SK-N-SH treated with all-trans-retinoic acid at 6 μM for 48 hours (cell line): ENCODE data around the gene RENBP.

Source experiments
- ATAC-seq: fragments of 200-7000 bp; cut with Tn5 transposase; 3 replicates; pipeline ENCODE4 v1.9.1; 2020; ENCODE audit warnings: mild to moderate bottlenecking, moderate library complexity
- ARNTL ChIP-seq: fragments of 450-650 bp; formaldehyde crosslinking; IDR thresholded peaks from 2 replicates; pipeline ENCODE4 v1.5.0; 2020; ENCODE audit warnings: low read depth, mild to moderate bottlenecking, moderate library complexity, borderline replicate concordance
- BACH2 ChIP-seq: fragments of 250-450 bp; sonication (Bioruptor Pico); IDR thresholded peaks from 2 replicates; pipeline ENCODE4 v1.9.0; 2021; ENCODE audit warnings: mild to moderate bottlenecking, borderline replicate concordance
- CSDC2 ChIP-seq: fragments of 250-450 bp; sonication (Bioruptor Pico); IDR thresholded peaks from 2 replicates; pipeline ENCODE4 v1.5.0; 2020; ENCODE audit warnings: mild to moderate bottlenecking, moderate library complexity
- ESRRG ChIP-seq: fragments of 250-450 bp; sonication (Bioruptor Pico); IDR thresholded peaks from 2 replicates; pipeline ENCODE4 v1.6.1; 2021; ENCODE audit warnings: mild to moderate bottlenecking
- GLIS3 ChIP-seq: fragments of 250-450 bp; sonication (Bioruptor Pico); IDR thresholded peaks from 2 replicates; pipeline ENCODE4 v1.5.0; 2020; ENCODE audit warnings: mild to moderate bottlenecking, moderate library complexity
- ISL1 ChIP-seq: fragments of 250-450 bp; sonication (Bioruptor Pico); IDR thresholded peaks from 2 replicates; pipeline ENCODE4 v2.1.2; 2022; ENCODE audit warnings: mild to moderate bottlenecking, moderate library complexity
- OSR1 ChIP-seq: fragments of 250-450 bp; sonication (Bioruptor Pico); IDR thresholded peaks from 2 replicates; pipeline ENCODE4 v1.8.0; 2022; ENCODE audit warnings: moderate library complexity, mild to moderate bottlenecking, inconsistent platforms
- PPARA ChIP-seq: fragments of 250-450 bp; sonication (Bioruptor Pico); IDR thresholded peaks from 2 replicates; pipeline ENCODE4 v1.5.0; 2020; ENCODE audit warnings: mild to moderate bottlenecking, borderline replicate concordance
- RARB ChIP-seq: fragments of 250-450 bp; sonication (Bioruptor Pico); IDR thresholded peaks from 2 replicates; pipeline ENCODE4 v1.8.0; 2021; ENCODE audit warnings: mild to moderate bottlenecking, moderate library complexity
- SNAI2 ChIP-seq: fragments of 250-450 bp; sonication (Bioruptor Pico); IDR thresholded peaks from 2 replicates; pipeline ENCODE4 v1.5.0; 2020; ENCODE audit warnings: mild to moderate bottlenecking, moderate library complexity
- TCF4 ChIP-seq: fragments of 250-450 bp; sonication (Bioruptor Pico); IDR thresholded peaks from 2 replicates; pipeline ENCODE4 v1.8.0; 2021; ENCODE audit warnings: mild to moderate bottlenecking, moderate library complexity, borderline replicate concordance
- TOX ChIP-seq: fragments of 250-450 bp; sonication (Bioruptor Pico); IDR thresholded peaks from 2 replicates; pipeline ENCODE4 v1.8.0; 2021; ENCODE audit warnings: mild to moderate bottlenecking, moderate library complexity, borderline replicate concordance
- ZC3H10 ChIP-seq: fragments of 250-450 bp; sonication (Bioruptor Pico); IDR thresholded peaks from 2 replicates; pipeline ENCODE4 v1.5.1; 2021; ENCODE audit warnings: mild to moderate bottlenecking, moderate library complexity
- ZFP3 ChIP-seq: fragments of 250-450 bp; sonication (Bioruptor Pico); IDR thresholded peaks from 2 replicates; pipeline ENCODE4 v1.5.0; 2020; ENCODE audit warnings: mild to moderate bottlenecking, moderate library complexity
- ZNF565 ChIP-seq: fragments of 450-650 bp; formaldehyde crosslinking; conservative IDR thresholded peaks from 2 replicates; pipeline ENCODE4 v1.5.0; 2020; ENCODE audit warnings: low read depth, mild to moderate bottlenecking, moderate library complexity
- ZNF70 ChIP-seq: fragments of 450-650 bp; formaldehyde crosslinking; IDR thresholded peaks from 2 replicates; pipeline ENCODE4 v1.5.0; 2020; ENCODE audit warnings: mild to moderate bottlenecking, moderate library complexity
- ZNF8 ChIP-seq: fragments of 450-650 bp; formaldehyde crosslinking; IDR thresholded peaks from 2 replicates; pipeline ENCODE4 v1.5.0; 2020; ENCODE audit warnings: mild to moderate bottlenecking, moderate library complexity
- TF ChIP-seq, protein P1 (sequence below): fragments of 250-450 bp; sonication (Bioruptor Pico); IDR thresholded peaks from 2 replicates; pipeline ENCODE4 v1.8.0; 2021; ENCODE audit warnings: low read depth, mild to moderate bottlenecking, moderate library complexity, borderline replicate concordance
- TF ChIP-seq, protein P2 (sequence below): fragments of 250-450 bp; sonication (Bioruptor Pico); IDR thresholded peaks from 2 replicates; pipeline ENCODE4 v1.5.0; 2020; ENCODE audit warnings: mild to moderate bottlenecking, moderate library complexity
- TF ChIP-seq, protein P3 (sequence below): fragments of 250-450 bp; sonication (Bioruptor Pico); IDR thresholded peaks from 2 replicates; pipeline ENCODE4 v1.5.1; 2020; ENCODE audit warnings: low read depth, mild to moderate bottlenecking, moderate library complexity
- TF ChIP-seq, protein P4 (sequence below): fragments of 250-450 bp; sonication (Bioruptor Pico); IDR thresholded peaks from 2 replicates; pipeline ENCODE4 v1.5.1; 2021; ENCODE audit warnings: mild to moderate bottlenecking, moderate library complexity
- TF ChIP-seq, protein P5 (sequence below): fragments of 250-450 bp; sonication (Bioruptor Pico); IDR thresholded peaks from 2 replicates; pipeline ENCODE4 v1.8.0; 2020; ENCODE audit warnings: mild to moderate bottlenecking, moderate library complexity, borderline replicate concordance

The RENBP gene

DNA sequence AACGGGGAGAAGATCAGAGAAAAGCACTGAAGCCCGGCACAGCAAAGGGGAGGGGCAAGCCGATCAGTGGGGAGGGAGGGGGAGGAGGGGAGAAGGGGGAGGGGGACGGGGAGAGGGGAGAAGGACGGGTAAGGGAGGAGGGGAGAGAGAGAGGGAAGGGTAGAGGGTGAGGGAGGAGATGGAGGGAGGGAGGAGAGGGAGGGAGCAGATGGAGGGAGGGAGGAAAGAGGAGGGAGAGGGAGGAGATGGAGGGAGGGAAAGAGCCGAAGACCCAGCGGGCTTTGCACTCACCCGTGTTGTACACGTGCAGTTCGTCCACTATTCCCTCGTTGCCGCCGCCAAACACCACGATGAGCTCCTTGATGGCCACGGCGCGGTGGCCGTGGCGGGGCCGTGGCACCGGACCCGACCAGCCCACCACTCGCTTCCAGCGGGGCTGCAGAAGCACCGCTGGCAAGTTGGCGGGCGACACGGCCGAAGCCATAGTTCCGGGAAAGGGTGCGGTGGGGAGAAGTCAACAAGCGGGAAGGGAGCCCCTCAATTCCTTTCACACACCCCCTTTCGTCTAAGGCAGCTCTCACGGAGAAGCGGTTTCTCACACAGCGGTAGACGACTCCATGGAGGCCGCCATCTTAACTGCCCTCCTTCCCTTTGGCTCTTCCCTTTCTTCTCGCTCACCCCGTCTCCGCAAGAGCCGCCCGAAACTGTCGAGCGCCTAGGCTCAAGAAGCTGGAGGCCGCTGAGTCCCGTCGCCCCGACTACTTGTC is 26.1 kb upstream of the RENBP start:
- peak; percentile 46 for ATAC-seq
- TF ChIP-seq RARB (CRISPR knock-in tag) (no peak), ZNF8 (CRISPR knock-in tag) (no peak), PPARA (CRISPR knock-in tag) (no peak), ISL1 (CRISPR knock-in tag) (no peak), ZNF70 (no peak), ARNTL (CRISPR knock-in tag) (no peak), ZNF565 (CRISPR knock-in tag) (no peak), ZC3H10 (no peak), TOX (CRISPR knock-in tag) (no peak), ZFP3 (no peak), TCF4 (CRISPR knock-in tag) (no peak), GLIS3 (no peak), BACH2 (no peak)
- TF ChIP-seq, protein P1, sequence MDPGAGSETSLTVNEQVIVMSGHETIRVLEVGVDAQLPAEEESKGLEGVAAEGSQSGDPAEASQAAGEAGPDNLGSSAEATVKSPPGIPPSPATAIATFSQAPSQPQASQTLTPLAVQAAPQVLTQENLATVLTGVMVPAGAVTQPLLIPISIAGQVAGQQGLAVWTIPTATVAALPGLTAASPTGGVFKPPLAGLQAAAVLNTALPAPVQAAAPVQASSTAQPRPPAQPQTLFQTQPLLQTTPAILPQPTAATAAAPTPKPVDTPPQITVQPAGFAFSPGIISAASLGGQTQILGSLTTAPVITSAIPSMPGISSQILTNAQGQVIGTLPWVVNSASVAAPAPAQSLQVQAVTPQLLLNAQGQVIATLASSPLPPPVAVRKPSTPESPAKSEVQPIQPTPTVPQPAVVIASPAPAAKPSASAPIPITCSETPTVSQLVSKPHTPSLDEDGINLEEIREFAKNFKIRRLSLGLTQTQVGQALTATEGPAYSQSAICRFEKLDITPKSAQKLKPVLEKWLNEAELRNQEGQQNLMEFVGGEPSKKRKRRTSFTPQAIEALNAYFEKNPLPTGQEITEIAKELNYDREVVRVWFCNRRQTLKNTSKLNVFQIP, result no peak
- TF ChIP-seq, protein P2, sequence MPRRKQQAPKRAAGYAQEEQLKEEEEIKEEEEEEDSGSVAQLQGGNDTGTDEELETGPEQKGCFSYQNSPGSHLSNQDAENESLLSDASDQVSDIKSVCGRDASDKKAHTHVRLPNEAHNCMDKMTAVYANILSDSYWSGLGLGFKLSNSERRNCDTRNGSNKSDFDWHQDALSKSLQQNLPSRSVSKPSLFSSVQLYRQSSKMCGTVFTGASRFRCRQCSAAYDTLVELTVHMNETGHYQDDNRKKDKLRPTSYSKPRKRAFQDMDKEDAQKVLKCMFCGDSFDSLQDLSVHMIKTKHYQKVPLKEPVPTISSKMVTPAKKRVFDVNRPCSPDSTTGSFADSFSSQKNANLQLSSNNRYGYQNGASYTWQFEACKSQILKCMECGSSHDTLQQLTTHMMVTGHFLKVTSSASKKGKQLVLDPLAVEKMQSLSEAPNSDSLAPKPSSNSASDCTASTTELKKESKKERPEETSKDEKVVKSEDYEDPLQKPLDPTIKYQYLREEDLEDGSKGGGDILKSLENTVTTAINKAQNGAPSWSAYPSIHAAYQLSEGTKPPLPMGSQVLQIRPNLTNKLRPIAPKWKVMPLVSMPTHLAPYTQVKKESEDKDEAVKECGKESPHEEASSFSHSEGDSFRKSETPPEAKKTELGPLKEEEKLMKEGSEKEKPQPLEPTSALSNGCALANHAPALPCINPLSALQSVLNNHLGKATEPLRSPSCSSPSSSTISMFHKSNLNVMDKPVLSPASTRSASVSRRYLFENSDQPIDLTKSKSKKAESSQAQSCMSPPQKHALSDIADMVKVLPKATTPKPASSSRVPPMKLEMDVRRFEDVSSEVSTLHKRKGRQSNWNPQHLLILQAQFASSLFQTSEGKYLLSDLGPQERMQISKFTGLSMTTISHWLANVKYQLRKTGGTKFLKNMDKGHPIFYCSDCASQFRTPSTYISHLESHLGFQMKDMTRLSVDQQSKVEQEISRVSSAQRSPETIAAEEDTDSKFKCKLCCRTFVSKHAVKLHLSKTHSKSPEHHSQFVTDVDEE (CRISPR knock-in tag), result no peak
- TF ChIP-seq, protein P3, sequence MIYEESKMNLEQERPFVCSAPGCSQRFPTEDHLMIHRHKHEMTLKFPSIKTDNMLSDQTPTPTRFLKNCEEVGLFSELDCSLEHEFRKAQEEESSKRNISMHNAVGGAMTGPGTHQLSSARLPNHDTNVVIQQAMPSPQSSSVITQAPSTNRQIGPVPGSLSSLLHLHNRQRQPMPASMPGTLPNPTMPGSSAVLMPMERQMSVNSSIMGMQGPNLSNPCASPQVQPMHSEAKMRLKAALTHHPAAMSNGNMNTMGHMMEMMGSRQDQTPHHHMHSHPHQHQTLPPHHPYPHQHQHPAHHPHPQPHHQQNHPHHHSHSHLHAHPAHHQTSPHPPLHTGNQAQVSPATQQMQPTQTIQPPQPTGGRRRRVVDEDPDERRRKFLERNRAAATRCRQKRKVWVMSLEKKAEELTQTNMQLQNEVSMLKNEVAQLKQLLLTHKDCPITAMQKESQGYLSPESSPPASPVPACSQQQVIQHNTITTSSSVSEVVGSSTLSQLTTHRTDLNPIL, result no peak

DNA sequence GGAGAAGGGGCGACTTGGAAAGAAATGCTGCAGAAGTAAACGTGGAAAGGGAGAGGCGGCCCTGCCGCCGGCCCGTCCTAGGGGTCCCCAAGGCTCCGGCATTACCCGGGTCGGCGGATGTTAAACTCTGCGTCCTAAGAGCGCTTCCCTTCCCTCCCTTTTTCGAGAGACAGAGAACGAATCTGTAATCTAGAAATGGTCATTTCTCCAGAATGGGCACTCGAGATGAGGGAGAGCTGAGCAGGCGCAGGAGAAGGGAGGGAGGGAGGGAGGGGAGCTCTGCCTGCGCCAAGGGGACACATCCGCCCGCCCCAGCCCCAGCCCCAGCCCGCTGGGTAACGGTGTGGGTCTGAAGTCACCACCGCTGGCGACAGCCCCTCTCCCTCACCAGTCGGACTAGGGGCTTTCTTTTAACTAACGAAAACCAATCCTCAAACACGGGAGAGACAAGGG is 25.5 kb upstream of the RENBP start:
- peak; percentile 3; the same call in 1 of the 3 replicates for ATAC-seq
- TF ChIP-seq CSDC2 (no peak), ZFP3 (no peak), OSR1 (no peak), BACH2 (no peak), ZC3H10 (no peak), PPARA (CRISPR knock-in tag) (no peak), ZNF565 (CRISPR knock-in tag) (no peak), TCF4 (CRISPR knock-in tag) (no peak), ZNF70 (no peak), ARNTL (CRISPR knock-in tag) (no peak), RARB (CRISPR knock-in tag) (no peak), SNAI2 (CRISPR knock-in tag) (no peak), ISL1 (CRISPR knock-in tag) (no peak), ESRRG (CRISPR knock-in tag) (no peak)
- TF ChIP-seq, protein P4, sequence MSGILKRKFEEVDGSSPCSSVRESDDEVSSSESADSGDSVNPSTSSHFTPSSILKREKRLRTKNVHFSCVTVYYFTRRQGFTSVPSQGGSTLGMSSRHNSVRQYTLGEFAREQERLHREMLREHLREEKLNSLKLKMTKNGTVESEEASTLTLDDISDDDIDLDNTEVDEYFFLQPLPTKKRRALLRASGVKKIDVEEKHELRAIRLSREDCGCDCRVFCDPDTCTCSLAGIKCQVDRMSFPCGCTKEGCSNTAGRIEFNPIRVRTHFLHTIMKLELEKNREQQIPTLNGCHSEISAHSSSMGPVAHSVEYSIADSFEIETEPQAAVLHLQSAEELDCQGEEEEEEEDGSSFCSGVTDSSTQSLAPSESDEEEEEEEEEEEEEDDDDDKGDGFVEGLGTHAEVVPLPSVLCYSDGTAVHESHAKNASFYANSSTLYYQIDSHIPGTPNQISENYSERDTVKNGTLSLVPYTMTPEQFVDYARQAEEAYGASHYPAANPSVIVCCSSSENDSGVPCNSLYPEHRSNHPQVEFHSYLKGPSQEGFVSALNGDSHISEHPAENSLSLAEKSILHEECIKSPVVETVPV (CRISPR knock-in tag), result no peak
- TF ChIP-seq, protein P2 (CRISPR knock-in tag), result no peak
- TF ChIP-seq, protein P1, result no peak
- TF ChIP-seq, protein P3, result no peak
- TF ChIP-seq, protein P5, sequence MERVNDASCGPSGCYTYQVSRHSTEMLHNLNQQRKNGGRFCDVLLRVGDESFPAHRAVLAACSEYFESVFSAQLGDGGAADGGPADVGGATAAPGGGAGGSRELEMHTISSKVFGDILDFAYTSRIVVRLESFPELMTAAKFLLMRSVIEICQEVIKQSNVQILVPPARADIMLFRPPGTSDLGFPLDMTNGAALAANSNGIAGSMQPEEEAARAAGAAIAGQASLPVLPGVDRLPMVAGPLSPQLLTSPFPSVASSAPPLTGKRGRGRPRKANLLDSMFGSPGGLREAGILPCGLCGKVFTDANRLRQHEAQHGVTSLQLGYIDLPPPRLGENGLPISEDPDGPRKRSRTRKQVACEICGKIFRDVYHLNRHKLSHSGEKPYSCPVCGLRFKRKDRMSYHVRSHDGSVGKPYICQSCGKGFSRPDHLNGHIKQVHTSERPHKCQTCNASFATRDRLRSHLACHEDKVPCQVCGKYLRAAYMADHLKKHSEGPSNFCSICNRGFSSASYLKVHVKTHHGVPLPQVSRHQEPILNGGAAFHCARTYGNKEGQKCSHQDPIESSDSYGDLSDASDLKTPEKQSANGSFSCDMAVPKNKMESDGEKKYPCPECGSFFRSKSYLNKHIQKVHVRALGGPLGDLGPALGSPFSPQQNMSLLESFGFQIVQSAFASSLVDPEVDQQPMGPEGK (CRISPR knock-in tag), result no peak
